T-helper 17 cell (primary cell): ENCODE results near the gene SP2. TPM values are rescaled to one million over a fixed set of nuclear protein-coding genes. Genes with fewer than 3 reads are reported as not detected.

Source experiments
- ATAC-seq: fragments of 150-1000 bp; cut with Tn5 transposase; 2 replicates; pipeline ENCODE4 v1.10.0; 2021; ENCODE audit warnings: mild to moderate bottlenecking, moderate library complexity
- DNase-seq, 3 donors: peaks; one replicate each; pipeline versions ENCODE4 v3.0.0 to v3.0.0-alpha.2; 2020 to 2021
- H3K9me3 ChIP-seq: one replicate; pipeline ENCODE4 v1.7.0; 2013; ENCODE audit warnings: low read length, mild to moderate bottlenecking; ENCODE audit not compliant: control insufficient read depth, poor library complexity, severe bottlenecking
- H3K27ac Mint-ChIP-seq: one replicate; pipeline ENCODE4 v1.8.0; 2022; ENCODE audit warnings: mild to moderate bottlenecking, moderate library complexity, mixed read lengths
- H3K27me3 Mint-ChIP-seq: one replicate; pipeline ENCODE4 v1.8.0; 2022; ENCODE audit warnings: mixed read lengths
- H3K36me3 Mint-ChIP-seq: one replicate; pipeline ENCODE4 v1.8.0; 2022; ENCODE audit warnings: low read depth, mixed read lengths
- H3K4me1 Mint-ChIP-seq: one replicate; pipeline ENCODE4 v1.8.0; 2022; ENCODE audit warnings: mild to moderate bottlenecking, mixed read lengths
- H3K4me3 Mint-ChIP-seq: one replicate; pipeline ENCODE4 v1.8.0; 2022; ENCODE audit warnings: mild to moderate bottlenecking, moderate library complexity, mixed read lengths
- total RNA-seq, 4 donors: library from RNA in 2 of 4; stranded (reverse) in 2 of 4; gene quantifications; one replicate each; pipeline ENCODE4 v1.2.3 and lab custom pipeline; 2022 to 2026

SP2 gene
- total RNA-seq, 2 donors from 2014 or later = 28.2 to 33.2 TPM

- no peak for DNase-seq
Observed at GRCh38 chr17:47945529-47946508, 49.8 kb downstream of the SP2 start.

GRCh38 chr17:47946516-47946915, 50.5 kb downstream of the SP2 start:
- ATAC-seq = no peak

More at GRCh38 chr17:47945529-47946508, 49.8 kb downstream of the SP2 start:
- Mint-ChIP-seq H3K27ac (peak overlapping the region; percentile 75), H3K4me1 (peaks cover 38% of the 10 kb centered on the region), H3K4me3 (no peak overlapping the region), H3K27me3 (no peaks in the 10 kb centered on the region), H3K36me3 (peaks cover 5% of the 10 kb centered on the region)
- no peaks in the 10 kb centered on the region for H3K9me3 ChIP-seq
- no peak for ATAC-seq

GRCh38 chr17:47946929-47947397, 50.9 kb downstream of the SP2 start:
- peaks cover 5% of the 10 kb centered on the region for H3K36me3 Mint-ChIP-seq
- H3K27ac Mint-ChIP-seq = peak overlapping the region; percentile 47
- no peaks in the 10 kb centered on the region for H3K27me3 Mint-ChIP-seq
- DNase-seq = peak; percentile 41 to 63 (median 48)
- peak; percentile 93 for ATAC-seq
- H3K4me1 Mint-ChIP-seq = peaks cover 32% of the 10 kb centered on the region
- H3K9me3 ChIP-seq = no peaks in the 10 kb centered on the region
- H3K4me3 Mint-ChIP-seq = peak overlapping the region; percentile 19

More at GRCh38 chr17:47946516-47946915, 50.5 kb downstream of the SP2 start:
- Mint-ChIP-seq H3K36me3 (peaks cover 5% of the 10 kb centered on the region), H3K4me1 (peaks cover 33% of the 10 kb centered on the region), H3K27me3 (no peaks in the 10 kb centered on the region), H3K4me3 (peak overlapping the region; percentile 19), H3K27ac (peak overlapping the region; percentile 47)
- DNase-seq = no peak
- H3K9me3 ChIP-seq = no peaks in the 10 kb centered on the region

- peak overlapping the region; percentile 32 for H3K27ac Mint-ChIP-seq
- H3K27me3 Mint-ChIP-seq = no peaks in the 10 kb centered on the region
- peaks cover 23% of the 10 kb centered on the region for H3K4me1 Mint-ChIP-seq
- peaks cover 5% of the 10 kb centered on the region for H3K36me3 Mint-ChIP-seq
- H3K4me3 Mint-ChIP-seq = no peak overlapping the region
- H3K9me3 ChIP-seq = no peaks in the 10 kb centered on the region
- ATAC-seq (no peak), DNase-seq (no peak)
Observed at GRCh38 chr17:47948706-47949196, 52.7 kb downstream of the SP2 start.

GRCh38 chr17:47949197-47949759, 53.2 kb downstream of the SP2 start:
- ATAC-seq (peak; percentile 73), DNase-seq (peak; percentile 63 to 74 (median 71))
- no peaks in the 10 kb centered on the region for H3K9me3 ChIP-seq
- H3K27me3 Mint-ChIP-seq = no peaks in the 10 kb centered on the region
- H3K4me1 Mint-ChIP-seq = peaks cover 22% of the 10 kb centered on the region
- H3K27ac Mint-ChIP-seq = peak overlapping the region; percentile 32
- peaks cover 5% of the 10 kb centered on the region for H3K36me3 Mint-ChIP-seq
- peak overlapping the region; percentile 86 for H3K4me3 Mint-ChIP-seq

- peaks cover 19% of the 10 kb centered on the region for H3K4me1 Mint-ChIP-seq
- no peak for ATAC-seq
- H3K27ac Mint-ChIP-seq = no peak overlapping the region
- H3K9me3 ChIP-seq = no peaks in the 10 kb centered on the region
- peaks cover 3% of the 10 kb centered on the region for H3K36me3 Mint-ChIP-seq
- peak overlapping the region; percentile 15 for H3K4me3 Mint-ChIP-seq
- H3K27me3 Mint-ChIP-seq = no peaks in the 10 kb centered on the region
- DNase-seq = no peak
Observed at GRCh38 chr17:47949946-47950345, 53.9 kb downstream of the SP2 start.

- H3K4me1 Mint-ChIP-seq = peaks cover 14% of the 10 kb centered on the region
- H3K36me3 Mint-ChIP-seq = no peaks in the 10 kb centered on the region
- H3K9me3 ChIP-seq = no peaks in the 10 kb centered on the region
- DNase-seq (no peak), ATAC-seq (no peak)
- no peaks in the 10 kb centered on the region for H3K27me3 Mint-ChIP-seq
- no peak overlapping the region for H3K4me3 Mint-ChIP-seq
- H3K27ac Mint-ChIP-seq = no peak overlapping the region
Observed at GRCh38 chr17:47950448-47950847, 54.4 kb downstream of the SP2 start.

- no peak overlapping the region for H3K27ac Mint-ChIP-seq
- no peaks in the 10 kb centered on the region for H3K27me3 Mint-ChIP-seq
- H3K36me3 Mint-ChIP-seq = no peaks in the 10 kb centered on the region
- H3K4me1 Mint-ChIP-seq = peaks cover 6% of the 10 kb centered on the region
- DNase-seq = no peak
- H3K4me3 Mint-ChIP-seq = no peak overlapping the region
- no peak for ATAC-seq
- H3K9me3 ChIP-seq = no peaks in the 10 kb centered on the region
Observed at GRCh38 chr17:47952171-47953021, 56.4 kb downstream of the SP2 start.

- no peak for ATAC-seq
- Mint-ChIP-seq H3K27me3 (no peaks in the 10 kb centered on the region), H3K27ac (no peak overlapping the region), H3K4me3 (no peak overlapping the region), H3K4me1 (peaks cover 6% of the 10 kb centered on the region), H3K36me3 (no peaks in the 10 kb centered on the region)
- no peaks in the 10 kb centered on the region for H3K9me3 ChIP-seq
- no peak for DNase-seq
Observed at GRCh38 chr17:47953909-47954308, 57.9 kb downstream of the SP2 start.

- DNase-seq (no peak), ATAC-seq (no peak)
- H3K4me3 Mint-ChIP-seq = no peak overlapping the region
- no peaks in the 10 kb centered on the region for H3K27me3 Mint-ChIP-seq
- no peak overlapping the region for H3K27ac Mint-ChIP-seq
- H3K9me3 ChIP-seq = no peaks in the 10 kb centered on the region
- H3K36me3 Mint-ChIP-seq = no peaks in the 10 kb centered on the region
- no peaks in the 10 kb centered on the region for H3K4me1 Mint-ChIP-seq
Observed at GRCh38 chr17:47955497-47956461, 59.7 kb downstream of the SP2 start.

- DNase-seq = no peak
- no peak overlapping the region for H3K4me3 Mint-ChIP-seq
- no peak for ATAC-seq
- no peaks in the 10 kb centered on the region for H3K36me3 Mint-ChIP-seq
- H3K9me3 ChIP-seq = no peaks in the 10 kb centered on the region
- no peaks in the 10 kb centered on the region for H3K27me3 Mint-ChIP-seq
- no peaks in the 10 kb centered on the region for H3K4me1 Mint-ChIP-seq
- H3K27ac Mint-ChIP-seq = no peak overlapping the region
Observed at GRCh38 chr17:47956791-47957590, 61.0 kb downstream of the SP2 start.
